DOHH2 (cell line): ENCODE data around the gene FAAP100.

Experiments
- H3F3A ChIP-seq: fragments of 200-600 bp; sonication (generic), shearing (Covaris generic); 2 replicates; pipeline ENCODE4 v1.6.0; 2016; ENCODE audit warnings: antibody characterized with exemption, mild to moderate bottlenecking; ENCODE audit not compliant: control insufficient read depth, insufficient read depth
- H3K27ac ChIP-seq: fragments of 200-600 bp; sonication (generic); 2 replicates; pipeline ENCODE4 v1.5.1; 2014; ENCODE audit warnings: low read depth, mild to moderate bottlenecking, low read length, moderate library complexity
- H3K27me3 ChIP-seq: fragments of 200-600 bp; sonication (generic); 2 replicates; pipeline ENCODE4 v1.6.1; 2014; ENCODE audit warnings: mild to moderate bottlenecking, low read length, mixed read lengths; ENCODE audit not compliant: control insufficient read depth
- H3K36me3 ChIP-seq: fragments of 200-600 bp; sonication (generic); 2 replicates; pipeline ENCODE4 v1.6.1; 2014; ENCODE audit warnings: mild to moderate bottlenecking, low read length, moderate library complexity, mixed read lengths; ENCODE audit not compliant: control insufficient read depth
- H3K4me1 ChIP-seq: fragments of 200-600 bp; sonication (generic); 2 replicates; pipeline ENCODE4 v1.6.1; 2014; ENCODE audit warnings: mild to moderate bottlenecking, low read length, mixed read lengths; ENCODE audit not compliant: control insufficient read depth
- H3K4me2 ChIP-seq: fragments of 200-600 bp; sonication (generic); 2 replicates; pipeline ENCODE4 v1.6.0; 2014; ENCODE audit warnings: mild to moderate bottlenecking, low read length, moderate library complexity
- H3K4me3 ChIP-seq: fragments of 200-600 bp; sonication (generic); 2 replicates; pipeline ENCODE4 v1.5.1; 2014; ENCODE audit warnings: mild to moderate bottlenecking, low read length, mixed read lengths
- H3K79me2 ChIP-seq: fragments of 200-600 bp; sonication (generic); 2 replicates; pipeline ENCODE4 v1.6.1; 2014; ENCODE audit warnings: mild to moderate bottlenecking, low read length, mixed read lengths; ENCODE audit not compliant: control insufficient read depth
- H3K9me2 ChIP-seq: fragments of 200-600 bp; sonication (generic); replicated peaks from 2 replicates; pipeline ENCODE4 v1.6.1; 2014; ENCODE audit warnings: mild to moderate bottlenecking, low read length, mixed read lengths; ENCODE audit not compliant: control insufficient read depth
- H3K9me3 ChIP-seq: fragments of 200-600 bp; sonication (generic); 2 replicates; pipeline ENCODE4 v1.6.1; 2014; ENCODE audit warnings: antibody characterized with exemption, low read length, mixed read lengths; ENCODE audit not compliant: control insufficient read depth, insufficient read depth
- H4K20me1 ChIP-seq: fragments of 200-600 bp; sonication (generic); 2 replicates; pipeline ENCODE4 v1.6.0; 2014; ENCODE audit warnings: low read depth, mild to moderate bottlenecking, antibody characterized with exemption, low read length, moderate library complexity; ENCODE audit not compliant: control insufficient read depth, insufficient read depth
- EZH2phosphoT487 ChIP-seq: fragments of 200-600 bp; sonication (generic); IDR thresholded peaks from 2 replicates; pipeline ENCODE4 v1.6.1; 2017; ENCODE audit warnings: borderline replicate concordance, mild to moderate bottlenecking, antibody characterized with exemption, low read length, moderate library complexity, mixed read lengths
- TF ChIP-seq, protein P1 (sequence below): fragments of 200-600 bp; sonication (generic); IDR thresholded peaks from one replicate; pipeline ENCODE4 v1.5.1; 2014; ENCODE audit warnings: antibody characterized with exemption, mild to moderate bottlenecking, low read depth, low read length; ENCODE audit not compliant: poor library complexity, severe bottlenecking

Gene FAAP100

DNA sequence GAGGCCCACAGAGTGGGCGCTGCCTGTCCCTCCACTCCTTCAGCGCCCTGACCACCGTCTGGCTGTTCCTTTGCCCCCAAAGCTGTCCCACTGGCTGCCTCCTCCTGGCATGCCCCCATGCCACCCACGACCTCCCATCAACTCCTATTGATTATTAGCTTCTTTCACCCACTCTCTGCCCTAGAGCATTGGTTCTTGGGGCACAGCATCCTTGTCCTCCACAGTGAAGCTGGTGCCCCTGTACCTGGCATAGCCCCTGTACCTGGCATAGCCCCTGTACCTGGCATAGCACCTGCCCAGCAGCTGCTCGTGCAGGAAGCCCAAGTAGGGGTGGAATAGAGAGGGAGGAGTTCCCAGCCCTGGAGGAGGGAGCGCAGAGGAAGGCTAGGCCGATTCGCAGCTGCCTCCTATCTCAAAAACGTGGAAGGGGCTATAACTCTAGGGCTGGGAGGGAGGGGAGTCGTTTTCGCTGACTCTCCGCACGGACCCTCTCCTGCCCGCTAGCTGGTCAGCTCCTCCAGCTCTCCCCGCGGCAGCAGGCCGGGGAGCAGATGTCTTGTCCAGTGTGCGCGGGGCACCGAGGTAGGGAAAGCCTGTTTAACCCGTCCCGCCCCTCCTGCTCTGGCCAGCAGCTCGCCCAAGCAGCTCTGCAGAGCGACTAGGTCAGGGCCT lies 33.9 kb downstream of the FAAP100 start:
- TF ChIP-seq, protein P1, sequence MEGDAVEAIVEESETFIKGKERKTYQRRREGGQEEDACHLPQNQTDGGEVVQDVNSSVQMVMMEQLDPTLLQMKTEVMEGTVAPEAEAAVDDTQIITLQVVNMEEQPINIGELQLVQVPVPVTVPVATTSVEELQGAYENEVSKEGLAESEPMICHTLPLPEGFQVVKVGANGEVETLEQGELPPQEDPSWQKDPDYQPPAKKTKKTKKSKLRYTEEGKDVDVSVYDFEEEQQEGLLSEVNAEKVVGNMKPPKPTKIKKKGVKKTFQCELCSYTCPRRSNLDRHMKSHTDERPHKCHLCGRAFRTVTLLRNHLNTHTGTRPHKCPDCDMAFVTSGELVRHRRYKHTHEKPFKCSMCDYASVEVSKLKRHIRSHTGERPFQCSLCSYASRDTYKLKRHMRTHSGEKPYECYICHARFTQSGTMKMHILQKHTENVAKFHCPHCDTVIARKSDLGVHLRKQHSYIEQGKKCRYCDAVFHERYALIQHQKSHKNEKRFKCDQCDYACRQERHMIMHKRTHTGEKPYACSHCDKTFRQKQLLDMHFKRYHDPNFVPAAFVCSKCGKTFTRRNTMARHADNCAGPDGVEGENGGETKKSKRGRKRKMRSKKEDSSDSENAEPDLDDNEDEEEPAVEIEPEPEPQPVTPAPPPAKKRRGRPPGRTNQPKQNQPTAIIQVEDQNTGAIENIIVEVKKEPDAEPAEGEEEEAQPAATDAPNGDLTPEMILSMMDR = no peak
- TF ChIP-seq EZH2phosphoT487 = no peak
- Histone ChIP-seq H3K4me2 (peak overlapping the region; percentile 84), H3K79me2 (peaks cover 30% of the 10 kb centered on the region), H4K20me1 (no peaks in the 10 kb centered on the region), H3F3A (peaks cover 48% of the 10 kb centered on the region), H3K9me2 (no peaks in the 10 kb centered on the region), H3K36me3 (peaks cover 9% of the 10 kb centered on the region; the same call in 1 of the 2 replicates), H3K4me3 (peak overlapping the region; percentile 88), H3K27ac (peak overlapping the region; percentile 93), H3K4me1 (peaks cover 62% of the 10 kb centered on the region), H3K9me3 (no peaks in the 10 kb centered on the region), H3K27me3 (no peaks in the 10 kb centered on the region)

GRCh38 chr17:81517339-81518112 lies 34.6 kb downstream of the FAAP100 start:
- TF ChIP-seq, protein P1 = no peak
- no peak for TF ChIP-seq EZH2phosphoT487
- H3K27me3 ChIP-seq = no peaks in the 10 kb centered on the region
- peak overlapping the region; percentile 84 for H3K4me2 ChIP-seq
- no peaks in the 10 kb centered on the region for H4K20me1 ChIP-seq
- H3K9me3 ChIP-seq = no peaks in the 10 kb centered on the region
- peaks cover 12% of the 10 kb centered on the region for H3K36me3 ChIP-seq
- H3K4me3 ChIP-seq = peak overlapping the region; percentile 88
- peaks cover 34% of the 10 kb centered on the region for H3K79me2 ChIP-seq
- H3K4me1 ChIP-seq = peaks cover 64% of the 10 kb centered on the region
- peaks cover 48% of the 10 kb centered on the region for H3F3A ChIP-seq
- peak overlapping the region; percentile 93 for H3K27ac ChIP-seq
- no peaks in the 10 kb centered on the region for H3K9me2 ChIP-seq

GRCh38 chr17:81517009-81517338 lies 35.2 kb downstream of the FAAP100 start:
- H3K27me3 ChIP-seq = no peaks in the 10 kb centered on the region
- H3K79me2 ChIP-seq = peaks cover 40% of the 10 kb centered on the region
- H3K9me2 ChIP-seq = no peaks in the 10 kb centered on the region
- peaks cover 64% of the 10 kb centered on the region for H3K4me1 ChIP-seq
- H3K27ac ChIP-seq = peak overlapping the region; percentile 93
- no peak for TF ChIP-seq EZH2phosphoT487
- TF ChIP-seq, protein P1 = no peak
- peak overlapping the region; percentile 84 for H3K4me2 ChIP-seq
- H3K9me3 ChIP-seq = no peaks in the 10 kb centered on the region
- H3F3A ChIP-seq = peaks cover 51% of the 10 kb centered on the region
- peak overlapping the region; percentile 88 for H3K4me3 ChIP-seq
- peaks cover 18% of the 10 kb centered on the region for H3K36me3 ChIP-seq
- peaks cover 4% of the 10 kb centered on the region; the same call in 1 of the 2 replicates for H4K20me1 ChIP-seq
